GM12892 (cell line): Measurements from ENCODE around the gene TLE2.
A peak's percentile ranks its signal among the peaks of the same experiment; 100 is the strongest.

Experiments used
- DNase-seq: peaks from one replicate; pipeline ENCODE4 v3.0.0; 2011; ENCODE audit not compliant: insufficient read length
- FAIRE-seq: peaks from 2 replicates; lab custom pipeline; 2011; peaks lifted over from hg19 to GRCh38; lab: Jason Lieb, UNC
- POLR2A ChIP-seq: IDR thresholded peaks from 2 replicates; pipeline ENCODE4 v1.6.1; 2011; ENCODE audit warnings: low read depth, low read length, control low read depth
- POLR2AphosphoS5 ChIP-seq: IDR thresholded peaks from 2 replicates; pipeline ENCODE4 v1.6.1; 2011; ENCODE audit warnings: low read depth, low read length, control low read depth
- TAF1 ChIP-seq: IDR thresholded peaks from 2 replicates; pipeline ENCODE4 v1.6.1; 2011; ENCODE audit warnings: low read depth, mild to moderate bottlenecking, control low read depth, low read length, borderline replicate concordance

The TLE2 gene

DNA sequence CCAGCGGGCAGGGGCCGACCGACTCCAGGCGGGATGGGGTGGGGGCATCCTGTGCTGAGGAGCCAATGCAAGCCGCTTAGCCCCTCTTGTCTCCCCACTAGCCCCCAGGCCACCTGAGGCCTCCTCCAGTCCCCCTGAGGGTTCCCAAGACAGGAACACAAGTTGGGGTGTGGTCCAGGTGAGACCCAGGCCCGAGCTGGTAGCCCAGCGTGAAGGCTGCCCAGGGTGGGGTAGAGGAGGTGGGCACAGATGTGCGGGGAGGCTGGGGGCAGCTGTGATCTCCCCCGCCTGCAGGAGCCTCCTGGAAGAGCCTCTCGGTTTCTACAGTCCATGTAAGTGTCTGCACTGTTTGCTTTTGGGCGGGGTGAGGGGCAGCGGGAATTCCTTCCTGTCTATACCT lies 41.3 kb downstream of the TLE2 start:
- FAIRE-seq (no peak), DNase-seq (no peak)
- TF ChIP-seq POLR2AphosphoS5 (no peak), POLR2A (no peak), TAF1 (no peak)

- FAIRE-seq (no peak), DNase-seq (no peak)
- no peak for TF ChIP-seq POLR2A
- TF ChIP-seq POLR2AphosphoS5: no peak
- no peak for TF ChIP-seq TAF1
These were observed 42.0 kb downstream of the TLE2 start for GRCh38 chr19:2986951-2987524.

DNA sequence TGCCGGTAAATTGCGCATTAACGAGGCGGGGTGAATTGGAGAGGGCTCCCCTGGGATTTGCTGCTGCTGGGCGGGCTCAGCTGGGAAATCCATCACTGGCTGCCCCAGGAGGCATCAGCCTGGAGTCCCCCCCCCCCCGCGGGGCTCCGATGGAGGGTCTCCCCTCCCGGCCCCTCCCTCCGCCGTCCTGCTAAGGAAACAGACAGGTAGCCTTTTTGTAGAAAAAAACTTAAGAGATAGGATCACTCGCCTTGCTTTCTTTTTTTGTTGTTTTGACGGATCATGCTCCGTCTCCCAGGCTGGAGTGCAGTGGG lies 44.9 kb downstream of the TLE2 start:
- no peak for DNase-seq
- FAIRE-seq: no peak
- TF ChIP-seq POLR2AphosphoS5 (no peak), TAF1 (no peak), POLR2A (no peak)

DNA sequence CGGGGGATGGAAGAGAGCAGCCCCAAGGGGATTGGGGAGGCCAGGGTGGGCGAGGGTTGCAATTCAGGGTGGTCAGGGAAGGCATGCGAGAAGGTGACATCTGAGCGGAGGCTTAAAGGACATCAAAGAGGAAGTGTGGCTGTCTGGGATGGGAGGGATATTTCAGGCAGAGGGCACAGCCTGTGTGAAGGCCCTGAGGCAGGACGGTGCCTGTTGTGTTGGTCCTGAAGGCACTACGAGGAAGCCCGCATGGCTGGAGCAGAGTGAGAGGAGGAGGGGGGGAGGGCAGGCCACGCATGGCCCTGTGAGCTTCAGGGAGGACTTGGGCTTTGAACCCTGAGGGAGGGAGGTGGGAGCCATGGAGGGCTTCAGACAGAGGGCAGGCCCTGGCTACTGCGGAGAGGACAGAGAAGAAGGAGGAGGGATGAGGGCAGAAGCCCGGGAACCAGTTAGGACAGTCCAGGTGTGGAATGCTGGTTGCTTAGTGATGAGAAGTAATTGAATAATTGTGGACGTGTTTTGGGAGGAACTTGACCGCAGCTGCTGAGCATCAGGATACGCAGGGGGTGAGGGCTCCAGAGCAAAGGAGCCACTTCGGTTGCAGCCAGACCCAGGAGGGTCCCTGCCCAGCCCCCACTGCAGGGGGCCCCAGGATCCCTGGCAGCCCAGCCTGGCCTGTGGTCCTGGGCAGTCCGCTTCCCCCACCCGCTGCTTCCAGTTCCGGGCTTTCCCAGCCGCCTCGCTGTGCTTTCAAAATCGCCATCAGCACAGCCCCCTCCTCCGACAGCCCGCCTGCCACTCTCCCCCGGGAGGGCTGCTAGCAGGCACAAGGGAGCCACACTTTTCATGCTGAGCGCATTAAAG lies 45.5 kb downstream of the TLE2 start:
- DNase-seq: no peak
- TF ChIP-seq TAF1 (no peak), POLR2A (no peak), POLR2AphosphoS5 (no peak)
- peak; percentile 21 for FAIRE-seq

DNA sequence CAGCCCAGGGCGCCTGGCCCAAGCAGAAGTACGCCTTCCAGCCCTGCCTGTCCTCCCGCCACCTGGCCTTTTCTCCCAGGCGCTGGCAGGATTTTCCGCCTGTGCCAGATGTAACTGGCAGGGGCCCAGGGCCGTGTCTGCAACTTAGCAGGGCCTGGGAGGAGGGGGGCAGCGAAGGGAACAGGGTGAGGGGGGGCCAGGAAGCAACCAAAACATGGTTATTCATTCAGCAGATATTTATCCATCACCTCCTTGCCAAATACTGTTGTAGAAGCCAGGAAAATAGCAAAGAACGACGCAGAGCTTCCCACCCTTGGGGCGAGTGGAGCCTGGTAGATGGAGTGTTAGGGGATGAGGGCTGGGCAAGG lies 46.1 kb downstream of the TLE2 start:
- TF ChIP-seq POLR2A (no peak), TAF1 (no peak), POLR2AphosphoS5 (no peak)
- FAIRE-seq (no peak), DNase-seq (no peak)

DNA sequence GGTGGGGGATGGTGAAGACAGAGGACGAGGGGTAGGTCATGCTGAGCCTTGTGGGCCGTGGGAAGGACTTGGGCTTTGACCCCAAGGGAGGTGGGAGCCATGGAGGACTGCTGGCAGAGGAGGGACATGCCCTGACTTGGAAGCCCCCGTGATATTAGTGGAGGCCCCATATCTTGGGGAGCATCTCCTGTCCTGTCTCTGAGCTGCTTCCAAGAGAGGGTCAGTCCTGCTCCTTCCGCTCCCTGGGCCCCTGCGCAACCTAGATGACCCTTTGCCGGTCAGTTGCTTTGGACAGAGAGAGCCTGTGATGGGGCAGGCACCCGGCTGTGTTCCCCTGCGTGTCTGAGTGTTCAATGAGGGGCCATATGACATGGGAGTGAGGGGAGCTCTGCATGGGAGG lies 46.5 kb downstream of the TLE2 start:
- DNase-seq (no peak), FAIRE-seq (no peak)
- TF ChIP-seq POLR2A (no peak), POLR2AphosphoS5 (no peak), TAF1 (no peak)

GRCh38 chr19:2981898-2982297 lies 47.2 kb downstream of the TLE2 start:
- TF ChIP-seq TAF1: no peak
- no peak for TF ChIP-seq POLR2A
- no peak for TF ChIP-seq POLR2AphosphoS5
- FAIRE-seq: no peak

GRCh38 chr19:2978772-2979171 lies 50.3 kb downstream of the TLE2 start:
- DNase-seq: no peak
- TF ChIP-seq TAF1: no peak
- TF ChIP-seq POLR2AphosphoS5: no peak
- TF ChIP-seq POLR2A: no peak
- no peak for FAIRE-seq

More at GRCh38 chr19:2981898-2982297, 47.2 kb downstream of the TLE2 start:
- DNase-seq: no peak

DNA sequence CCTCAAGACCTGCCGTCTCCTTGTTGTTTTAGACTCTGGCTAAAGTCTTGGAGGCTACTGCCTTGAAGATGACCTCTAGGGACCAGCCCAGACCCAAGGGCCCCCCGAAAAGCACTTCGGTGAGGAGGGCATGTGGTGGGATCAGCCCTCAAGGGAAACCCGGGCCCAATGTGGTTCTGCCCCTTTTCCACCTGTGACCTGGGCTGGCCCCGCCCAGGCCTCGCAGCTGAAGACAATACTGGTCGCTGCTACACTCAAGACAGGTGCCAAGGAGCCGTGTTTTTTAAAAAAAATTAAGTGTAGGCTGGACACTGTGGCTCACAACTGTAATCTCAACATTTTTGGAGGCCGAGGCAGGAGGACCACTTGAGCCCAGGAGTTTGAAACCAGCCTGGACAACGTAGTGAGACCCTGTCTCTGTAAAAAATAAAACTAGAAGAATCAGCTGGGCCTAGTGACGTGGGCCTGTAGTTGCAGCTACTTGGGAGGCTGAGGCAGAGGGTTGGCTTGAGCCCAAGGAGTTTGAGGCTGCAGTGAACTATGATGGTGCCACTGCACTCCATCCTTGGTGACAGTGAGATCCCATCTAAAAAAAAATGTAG lies 50.8 kb downstream of the TLE2 start:
- TF ChIP-seq POLR2AphosphoS5: no peak
- no peak for TF ChIP-seq TAF1
- no peak for TF ChIP-seq POLR2A
- DNase-seq: no peak
- FAIRE-seq: no peak

GRCh38 chr19:2977746-2978138 lies 51.3 kb downstream of the TLE2 start:
- DNase-seq (no peak), FAIRE-seq (no peak)
- TF ChIP-seq POLR2AphosphoS5 (no peak), POLR2A (no peak), TAF1 (no peak)

- TF ChIP-seq POLR2A (peak; percentile 75; the same call in 1 of the 2 replicates), TAF1 (0 out of 2 replicates have a peak, but pooled peaks have one; percentile 25), POLR2AphosphoS5 (peak; percentile 50; the same call in 1 of the 2 replicates)
- peak; percentile 98 for FAIRE-seq
- peak; percentile 99 for DNase-seq
These were observed 51.9 kb downstream of the TLE2 start, which contains the start of gene TLE6 for GRCh38 chr19:2977001-2977745. Gene TLE6, plus strand, starts transcription at chr19:2977564. Its CDS starts 670 bp downstream, at chr19:2978234.

GRCh38 chr19:2976609-2977000 lies 52.5 kb downstream of the TLE2 start:
- DNase-seq: no peak
- FAIRE-seq: no peak

More at GRCh38 chr19:2976609-2977000, 52.5 kb downstream of the TLE2 start:
- TF ChIP-seq POLR2A: no peak
- TF ChIP-seq TAF1: no peak
- TF ChIP-seq POLR2AphosphoS5: no peak
